Lower lobe of right lung (tissue), 2 donors: Measurements from ENCODE around the gene TREM1. TPM values are rescaled to one million over a fixed set of nuclear protein-coding genes. Genes with fewer than 3 reads are reported as not detected.

ENCODE experiments used
- ATAC-seq, 2 donors: fragments of 200-7000 bp; cut with Tn5 transposase; one replicate each; pipeline ENCODE4 v1.9.1; 2020 to 2022; ENCODE audit warnings: mild to moderate bottlenecking in 2 of 2, moderate library complexity in 2 of 2
- DNase-seq: peaks from one replicate; pipeline ENCODE4 v3.0.0-alpha.2; 2020
- H3K27ac ChIP-seq: fragments of 200-600 bp; one replicate; pipeline ENCODE4 v1.8.0; 2022
- H3K27me3 ChIP-seq: fragments of 200-600 bp; one replicate; pipeline ENCODE4 v1.8.0; 2022; ENCODE audit warnings: low read depth
- H3K36me3 ChIP-seq: fragments of 200-600 bp; one replicate; pipeline ENCODE4 v1.8.0; 2022; ENCODE audit warnings: mild to moderate bottlenecking
- H3K4me1 ChIP-seq: fragments of 200-600 bp; one replicate; pipeline ENCODE4 v1.8.0; 2022
- H3K4me3 ChIP-seq: fragments of 200-600 bp; one replicate; pipeline ENCODE4 v1.8.0; 2022; ENCODE audit warnings: mild to moderate bottlenecking
- H3K9me3 ChIP-seq: fragments of 200-600 bp; one replicate; pipeline ENCODE4 v1.8.0; 2022
- CTCF ChIP-seq: fragments of 200-600 bp; IDR thresholded peaks from one replicate; pipeline ENCODE4 v1.8.0; 2022; ENCODE audit warnings: antibody characterized with exemption, mild to moderate bottlenecking
- intact Hi-C: fragments of 100-400 bp; cut with DNase I; formaldehyde crosslinking; loops from one replicate; pipeline ENCODE4 v1.11.0; 2022
- long read RNA-seq: library from polyadenylated mRNA; unstranded; transcript quantifications from one replicate; pipeline ENCODE4 v2.0.0, GENCODE V29; 2021
- total RNA-seq: library from RNA; stranded (reverse); fragmentation: NEBNext Ultra II Directional; extraction: Animal tissue kit (Norgen Biotek cat#: 25700); gene quantifications from one replicate; pipeline ENCODE4 v1.2.1, GENCODE V29; 2021
- donor health status: DM: no; HTN: yes; CAD: no; lungs with severe emphysema.

Gene TREM1
- total RNA-seq: 160 TPM
- long read RNA-seq, transcript TREM1-202 (3 exons, 1,043 nt): minor isoform, 8 of 89 reads
- long read RNA-seq, transcript TREM1-201 (4 exons, 1,690 nt): major isoform, 67 of 89 reads
- long read RNA-seq, partial matches to known transcripts: 0 of 89 reads
- long read RNA-seq, other reads (novel, unspliced or antisense): 12 of 89 reads

GRCh38 chr6:41286544-41287346 lies at the start of gene TREM1:
Gene TREM1 (minus strand): TSS chr6:41286682. CDS start chr6:41286655, 27 bp downstream.
- no peaks in the 10 kb centered on the region for H3K9me3 ChIP-seq
- H3K36me3 ChIP-seq: no peaks in the 10 kb centered on the region
- H3K27ac ChIP-seq: peak within 1 kb of the TSS; percentile 77
- peaks cover 34% of the 10 kb centered on the region for H3K4me1 ChIP-seq
- no peak for TF ChIP-seq CTCF
- no peaks in the 10 kb centered on the region for H3K27me3 ChIP-seq
- ATAC-seq (peak; percentile 70 to 85), DNase-seq (peak; percentile 79)
- peak within 1 kb of the TSS; percentile 39 for H3K4me3 ChIP-seq
- intact Hi-C loops: no loop called here

- DNase-seq: no peak
- no peak overlapping the region for H3K27ac ChIP-seq
- H3K9me3 ChIP-seq: no peaks in the 10 kb centered on the region
- no peak for TF ChIP-seq CTCF
- ATAC-seq: no peak
- peaks cover 5% of the 10 kb centered on the region for H3K27me3 ChIP-seq
- H3K4me3 ChIP-seq: no peak overlapping the region
- no peaks in the 10 kb centered on the region for H3K4me1 ChIP-seq
- H3K36me3 ChIP-seq: no peaks in the 10 kb centered on the region
- intact Hi-C loops: no loop called here
These were observed 49.5 kb upstream of the TREM1 start for GRCh38 chr6:41335943-41336342.

- intact Hi-C loops: no loop called here
- no peak for TF ChIP-seq CTCF
- no peak within 1 kb of the TSS for H3K27ac ChIP-seq
- H3K27me3 ChIP-seq: peaks cover 5% of the 10 kb centered on the region
- H3K4me3 ChIP-seq: no peak within 1 kb of the TSS
- DNase-seq (no peak), ATAC-seq (no peak)
- no peaks in the 10 kb centered on the region for H3K36me3 ChIP-seq
- H3K9me3 ChIP-seq: no peaks in the 10 kb centered on the region
- no peaks in the 10 kb centered on the region for H3K4me1 ChIP-seq
These were observed 48.8 kb upstream of the TREM1 start, which contains the start of gene NCR2 for GRCh38 chr6:41335296-41335695. Gene NCR2 (plus strand): TSS chr6:41335608. CDS start chr6:41335877, 269 bp downstream.

- no peak overlapping the region for H3K27ac ChIP-seq
- H3K9me3 ChIP-seq: no peaks in the 10 kb centered on the region
- no peaks in the 10 kb centered on the region for H3K4me1 ChIP-seq
- no peaks in the 10 kb centered on the region for H3K36me3 ChIP-seq
- no peak for TF ChIP-seq CTCF
- H3K4me3 ChIP-seq: no peak overlapping the region
- no peak for ATAC-seq
- DNase-seq: no peak
- peaks cover 5% of the 10 kb centered on the region for H3K27me3 ChIP-seq
- intact Hi-C loops: no loop called here
These were observed 48.1 kb upstream of the TREM1 start for GRCh38 chr6:41334482-41335040.

GRCh38 chr6:41332842-41333736 lies 46.6 kb upstream of the TREM1 start:
- no peak for ATAC-seq
- intact Hi-C loops: no loop called here

More at GRCh38 chr6:41332842-41333736, 46.6 kb upstream of the TREM1 start:
- Histone ChIP-seq H3K4me3 (no peak overlapping the region), H3K4me1 (no peaks in the 10 kb centered on the region), H3K9me3 (no peaks in the 10 kb centered on the region), H3K36me3 (no peaks in the 10 kb centered on the region), H3K27ac (no peak overlapping the region), H3K27me3 (peaks cover 14% of the 10 kb centered on the region)
- DNase-seq: no peak
- no peak for TF ChIP-seq CTCF
